B cell (primary cell): ENCODE data around the gene SLC4A2. TPM values are rescaled to one million over a fixed set of nuclear protein-coding genes. Genes with fewer than 3 reads are reported as not detected.

ENCODE experiments used
- ATAC-seq: fragments of 200-7000 bp; cut with Tn5 transposase; one replicate; pipeline ENCODE4 v1.10.0; 2021; ENCODE audit warnings: low read depth, mild to moderate bottlenecking, moderate number of reproducible peaks, moderate library complexity
- CTCF ChIA-PET: fragments of 350-600 bp; sonication (Branson Sonifier 250); formaldehyde crosslinking; loops from one replicate; lab custom pipeline; 2021; ENCODE audit warnings: antibody characterized with exemption, inconsistent platforms; lab: Charles Lee
- POLR2A ChIA-PET: fragments of 350-600 bp; sonication (Branson Sonifier 250); formaldehyde crosslinking; loops from one replicate; lab custom pipeline; 2021; ENCODE audit warnings: antibody characterized with exemption; lab: Charles Lee
- DNase-seq: peaks from one replicate; pipeline ENCODE4 v3.0.0; 2013
- H2AFZ ChIP-seq: 2 replicates; pipeline ENCODE4 v1.6.1; 2012; ENCODE audit warnings: mild to moderate bottlenecking, low read depth, low read length; ENCODE audit not compliant: insufficient read depth, poor library complexity, severe bottlenecking
- H3K27ac ChIP-seq, 2 donors: 1 replicate in 1 of 2; 2 replicates in 1 of 2; pipeline ENCODE4 v1.5.1; 2012 to 2013; ENCODE audit warnings: low read length in 2 of 2, mild to moderate bottlenecking in 2 of 2, moderate library complexity in 1 of 2
- H3K27me3 ChIP-seq, 4 experiments: fragments of 200-600 bp in 1 of 4; sonication (generic) in 1 of 4; replicated peaks in 1 of 4; 1 replicate in 2 of 4; 2 replicates in 2 of 4; pipeline versions ENCODE4 v1.6.1 to v1.7.0; 2013 to 2016; ENCODE audit warnings: low read length in 3 of 4, mild to moderate bottlenecking in 2 of 4, mixed read lengths in 1 of 4, moderate library complexity in 1 of 4; ENCODE audit not compliant: insufficient read depth in 4 of 4, control insufficient read depth in 3 of 4; ENCODE audit errors: control extremely low read depth in 1 of 4
- H3K36me3 ChIP-seq, 2 experiments: replicated peaks in 1 of 2; 1 replicate in 1 of 2; 2 replicates in 1 of 2; pipeline versions ENCODE4 v1.6.1 to v1.7.1; 2013; ENCODE audit warnings: low read length in 1 of 2; ENCODE audit not compliant: insufficient read depth in 2 of 2, control insufficient read depth in 1 of 2; ENCODE audit errors: control extremely low read depth in 1 of 2, extremely low read depth in 1 of 2
- H3K4me1 ChIP-seq, 2 donors: fragments of 200-600 bp in 1 of 2; sonication (generic) in 1 of 2; 1 replicate in 1 of 2; 2 replicates in 1 of 2; pipeline versions ENCODE4 v1.5.1 to v1.6.1; 2013 to 2017; ENCODE audit warnings: low read length in 2 of 2; ENCODE audit not compliant: control insufficient read depth in 2 of 2, insufficient read depth in 2 of 2
- H3K4me2 ChIP-seq: replicated peaks from 2 replicates; pipeline ENCODE3; 2012; ENCODE audit warnings: mild to moderate bottlenecking, low read depth, low read length; ENCODE audit not compliant: poor library complexity, severe bottlenecking
- H3K4me3 ChIP-seq, 5 experiments: fragments of 200-600 bp in 1 of 5; sonication (generic) in 1 of 5; 1 replicate in 3 of 5; 2 replicates in 2 of 5; pipeline versions ENCODE4 v1.5.1 to v1.7.0; 2011 to 2016; ENCODE audit warnings: low read length in 4 of 5, mild to moderate bottlenecking in 4 of 5, low read depth in 2 of 5, control low read depth in 1 of 5, moderate library complexity in 1 of 5; ENCODE audit not compliant: insufficient read depth in 1 of 5; ENCODE audit errors: control extremely low read depth in 1 of 5, extremely low read depth in 1 of 5
- H3K79me2 ChIP-seq: fragments of 200-600 bp; sonication (generic); one replicate; pipeline ENCODE4 v1.6.0; 2016; ENCODE audit warnings: low read length; ENCODE audit not compliant: control insufficient read depth, insufficient read depth
- H3K9ac ChIP-seq: fragments of 200-600 bp; sonication (generic); 2 replicates; pipeline ENCODE4 v1.6.1; 2017; ENCODE audit warnings: mild to moderate bottlenecking, low read length, moderate library complexity
- H3K9me3 ChIP-seq, 3 donors: one replicate each; pipeline versions ENCODE4 v1.6.1 to v1.7.1; 2013; ENCODE audit warnings: low read length in 2 of 3; ENCODE audit not compliant: control insufficient read depth in 2 of 3, insufficient read depth in 1 of 3; ENCODE audit errors: control extremely low read depth in 1 of 3
- H4K20me1 ChIP-seq: 2 replicates; pipeline ENCODE4 v1.6.0; 2012; ENCODE audit warnings: mild to moderate bottlenecking, low read length; ENCODE audit not compliant: insufficient read depth, control insufficient read depth, poor library complexity, severe bottlenecking
- H3K27ac Mint-ChIP-seq: one replicate; pipeline ENCODE4 v1.8.0; 2021; ENCODE audit warnings: mixed read lengths
- H3K27me3 Mint-ChIP-seq: one replicate; pipeline ENCODE4 v1.8.0; 2021; ENCODE audit warnings: mixed read lengths
- H3K4me1 Mint-ChIP-seq: one replicate; pipeline ENCODE4 v1.8.0; 2021; ENCODE audit warnings: mixed read lengths
- H3K4me3 Mint-ChIP-seq: one replicate; pipeline ENCODE4 v1.8.0; 2021; ENCODE audit warnings: mixed read lengths
- H3K9me3 Mint-ChIP-seq: one replicate; pipeline ENCODE4 v1.8.0; 2022; ENCODE audit warnings: mixed read lengths; ENCODE audit not compliant: insufficient read depth
- CTCF ChIP-seq: fragments of 200-600 bp; IDR thresholded peaks from one replicate; pipeline ENCODE4 v1.8.0; 2022; ENCODE audit warnings: antibody characterized with exemption, mild to moderate bottlenecking
- EZH2 ChIP-seq: IDR thresholded peaks from 2 replicates; pipeline ENCODE4 v1.6.1; 2012; ENCODE audit warnings: borderline replicate concordance, low read depth, mild to moderate bottlenecking, moderate library complexity, low read length; ENCODE audit not compliant: insufficient read depth, poor library complexity, severe bottlenecking
- WGBS: methylation state at CpG from one replicate; pipeline ENCODE4 v1.1.5; 2013; ENCODE audit warnings: missing lambda C conversion rate; ENCODE audit not compliant: insufficient coverage; 5-methylcytosine and 5-hydroxymethylcytosine counted together
- intact Hi-C: fragments of 100-400 bp; cut with micrococcal nuclease; formaldehyde crosslinking; loops from one replicate; pipeline ENCODE4 v1.10.0; 2022
- polyA plus RNA-seq: library from polyadenylated mRNA; depleted of rRNA; stranded (reverse); fragments of >200 nt; gene quantifications from 2 replicates; pipeline ENCODE4 v1.2.3, GENCODE V29; 2012
- total RNA-seq, 2 donors: library from RNA; stranded (reverse); fragments of 120-200 nt in 1 of 2; gene quantifications; 1 replicate in 1 of 2; 2 replicates in 1 of 2; pipeline versions ENCODE4 v1.2.3 to v1.2.4, GENCODE V29; 2013 to 2022

The SLC4A2 gene
- total and polyA plus RNA-seq, 2 donors (not counting 1 experiment from before 2014, with no cell fraction given): 82.8 to 113 TPM

- Mint-ChIP-seq H3K4me3 (no peak overlapping the region), H3K27ac (no peak overlapping the region), H3K9me3 (no peaks in the 10 kb centered on the region), H3K27me3 (peaks cover 3% of the 10 kb centered on the region), H3K4me1 (peaks cover 11% of the 10 kb centered on the region)
- no peaks in the 10 kb centered on the region for H3K36me3 ChIP-seq
- no peak overlapping the region for H3K4me2 ChIP-seq
- peaks cover 0 to 2% (median 0%) of the 10 kb centered on the region in 4 experiments for H3K27me3 ChIP-seq
- no peaks in the 10 kb centered on the region for H3K79me2 ChIP-seq
- 91% methylated on average over 28 of the region's 30 CpGs for WGBS
- DNase-seq (no peak), ATAC-seq (no peak)
- ChIA-PET POLR2A (no interaction called here), CTCF (no interaction called here)
- no peak overlapping the region for H3K27ac ChIP-seq
- H3K9ac ChIP-seq: no peak overlapping the region
- H3K9me3 ChIP-seq: no peaks in the 10 kb centered on the region
- no peaks in the 10 kb centered on the region for H4K20me1 ChIP-seq
- intact Hi-C loops: no loop called here
- H3K4me1 ChIP-seq: peaks cover 0 to 6% of the 10 kb centered on the region in 2 donors
- TF ChIP-seq CTCF: no peak
- no peak overlapping the region for H2AFZ ChIP-seq
- H3K4me3 ChIP-seq: no peak overlapping the region
Measured at GRCh38 chr7:151121380-151122170, 62.2 kb downstream of the SLC4A2 start.

GRCh38 chr7:151122276-151122675 is 62.9 kb downstream of the SLC4A2 start:
- 97% methylated on average over 17 of the region's 24 CpGs for WGBS
- Mint-ChIP-seq H3K9me3 (no peaks in the 10 kb centered on the region), H3K27me3 (peaks cover 3% of the 10 kb centered on the region), H3K27ac (no peak overlapping the region), H3K4me3 (no peak overlapping the region), H3K4me1 (peaks cover 9% of the 10 kb centered on the region)
- no peaks in the 10 kb centered on the region for H3K27me3 ChIP-seq
- no peak overlapping the region for H3K4me2 ChIP-seq
- H2AFZ ChIP-seq: no peak overlapping the region
- ChIA-PET CTCF (no interaction called here), POLR2A (no interaction called here)
- H3K4me1 ChIP-seq: peaks cover 0 to 6% of the 10 kb centered on the region in 2 donors
- no peaks in the 10 kb centered on the region for H3K79me2 ChIP-seq
- H4K20me1 ChIP-seq: no peaks in the 10 kb centered on the region
- no peak overlapping the region for H3K27ac ChIP-seq
- H3K36me3 ChIP-seq: no peaks in the 10 kb centered on the region
- no peak for ATAC-seq
- H3K9ac ChIP-seq: no peak overlapping the region
- TF ChIP-seq EZH2 (no peak), CTCF (no peak)
- intact Hi-C loops: no loop called here
- H3K9me3 ChIP-seq: no peaks in the 10 kb centered on the region
- DNase-seq: no peak
- H3K4me3 ChIP-seq: no peak overlapping the region
